Measurements from ENCODE around the gene ALG3.
"Not testable (repeated sequence)": the region's sequence is repeated elsewhere in the genome, so short reads cannot be mapped to it uniquely, and the experiment has no call there.

ALG3 gene

GRCh38 chr3:184272269-184272668 lies 23.5 kb upstream of the ALG3 start:
- H3K27ac ChIP-seq, result no peak overlapping the region
- no peak for TF ChIP-seq CTCF (conservative IDR thresholded peaks at IDR 0.05)
- TF ChIP-seq ZFX (IDR thresholded peaks at IDR 0.05), result no peak

- not testable (repeated sequence) for H3K27ac ChIP-seq
These were observed 18.5 kb upstream of the ALG3 start for GRCh38 chr3:184267249-184267648.

- no peak overlapping the region for H3K27ac ChIP-seq
- TF ChIP-seq ZFX (IDR thresholded peaks at IDR 0.05), result no peak
- no peak for TF ChIP-seq CTCF (conservative IDR thresholded peaks at IDR 0.05)
These were observed 14.0 kb upstream of the ALG3 start for GRCh38 chr3:184262764-184263179.

- peak overlapping the region; percentile 55 for H3K27ac ChIP-seq
- no peak for TF ChIP-seq ZFX (IDR thresholded peaks at IDR 0.05)
- TF ChIP-seq CTCF (conservative IDR thresholded peaks at IDR 0.05), result no peak
These were observed 13.3 kb upstream of the ALG3 start for GRCh38 chr3:184261854-184262763.

DNA sequence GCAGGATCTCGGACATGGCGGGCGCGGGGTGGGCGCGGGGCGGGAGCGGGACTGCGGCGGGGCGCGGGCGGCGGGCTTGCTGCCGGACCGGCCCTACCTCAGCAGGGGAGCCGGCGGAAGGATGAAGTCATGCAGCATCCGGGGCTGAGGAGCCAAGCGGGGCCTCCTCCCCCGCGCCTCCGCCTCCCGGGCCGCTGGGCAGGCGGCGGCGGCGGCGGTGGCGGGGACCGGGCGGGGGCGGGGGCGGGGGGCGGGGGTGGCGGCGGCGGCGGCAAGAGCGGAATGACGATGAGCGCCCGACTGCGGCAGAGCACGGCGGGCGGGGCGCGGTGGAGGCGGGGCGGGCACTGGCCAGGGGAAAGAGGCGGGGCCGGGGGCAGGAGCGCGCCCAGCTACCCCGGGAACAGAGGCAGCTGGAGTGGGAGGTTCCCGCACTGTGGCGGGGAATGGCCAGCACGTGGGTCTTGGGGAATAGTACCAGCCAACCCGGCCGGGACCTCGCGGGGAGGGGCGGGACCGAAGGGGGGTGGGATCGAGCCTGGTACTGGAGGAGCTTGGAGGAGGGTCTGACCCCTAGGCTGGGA lies 12.6 kb upstream of the ALG3 start, which contains the start of gene CAMK2N2:
CAMK2N2 (minus strand) TSS at position 284 of the 584 bp plus-strand sequence; CDS start at position 16, 268 bp downstream.
- TF ChIP-seq ZFX (IDR thresholded peaks at IDR 0.05) (no peak), CTCF (conservative IDR thresholded peaks at IDR 0.05) (no peak)
- peak within 1 kb of the TSS; percentile 55 for H3K27ac ChIP-seq

- TF ChIP-seq CTCF (conservative IDR thresholded peaks at IDR 0.05) (no peak), ZFX (IDR thresholded peaks at IDR 0.05) (no peak)
- peak overlapping the region; percentile 55 for H3K27ac ChIP-seq
These were observed 12.0 kb upstream of the ALG3 start for GRCh38 chr3:184260724-184261269.

DNA sequence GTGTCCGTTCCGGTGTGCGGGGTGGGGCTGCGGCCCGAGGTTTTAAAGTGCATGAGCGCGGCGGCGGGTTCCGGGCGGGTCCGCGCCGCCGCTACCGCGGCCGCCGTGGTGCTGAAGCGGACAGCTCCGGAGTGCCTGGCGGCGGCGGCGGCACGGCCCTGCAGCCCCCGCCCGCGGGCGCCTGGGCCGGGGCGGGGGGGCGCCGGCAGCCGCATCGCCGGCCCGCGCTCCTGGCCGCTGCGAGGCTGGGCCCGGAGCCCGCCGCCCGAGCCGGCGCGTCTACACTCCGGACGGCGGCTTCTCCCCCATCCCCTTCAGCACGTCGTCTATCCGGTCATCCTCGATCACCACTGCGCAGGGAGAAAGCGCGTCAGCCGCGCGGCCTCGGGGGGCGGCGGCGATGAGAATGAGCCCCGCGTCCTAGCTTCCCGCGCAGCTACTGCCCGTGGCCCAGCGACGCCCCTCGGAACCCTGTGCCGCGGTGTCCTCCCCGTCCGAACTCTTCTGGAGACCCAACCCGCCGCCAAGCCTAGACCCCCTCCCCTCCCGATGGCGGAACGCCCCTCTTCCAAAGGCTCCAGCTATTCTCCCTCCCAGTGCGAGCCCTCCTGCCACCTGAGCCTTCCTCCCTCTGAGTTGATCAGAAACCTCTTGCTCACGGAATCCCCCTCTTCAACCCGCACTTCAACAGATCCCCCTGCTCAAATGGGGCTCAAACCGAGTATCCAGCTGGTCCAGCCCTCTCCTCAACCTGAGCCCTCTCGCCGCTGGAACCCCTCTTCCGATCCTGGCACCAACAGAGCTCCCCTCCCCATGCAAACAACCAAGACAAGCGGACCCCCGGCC lies 11.3 kb upstream of the ALG3 start:
- no peak overlapping the region for H3K27ac ChIP-seq
- TF ChIP-seq CTCF (conservative IDR thresholded peaks at IDR 0.05) (no peak), ZFX (IDR thresholded peaks at IDR 0.05) (no peak)

Measured in C4-2B (cell line).